ENCODE results near the gene TMC1.

The TMC1 gene

DNA sequence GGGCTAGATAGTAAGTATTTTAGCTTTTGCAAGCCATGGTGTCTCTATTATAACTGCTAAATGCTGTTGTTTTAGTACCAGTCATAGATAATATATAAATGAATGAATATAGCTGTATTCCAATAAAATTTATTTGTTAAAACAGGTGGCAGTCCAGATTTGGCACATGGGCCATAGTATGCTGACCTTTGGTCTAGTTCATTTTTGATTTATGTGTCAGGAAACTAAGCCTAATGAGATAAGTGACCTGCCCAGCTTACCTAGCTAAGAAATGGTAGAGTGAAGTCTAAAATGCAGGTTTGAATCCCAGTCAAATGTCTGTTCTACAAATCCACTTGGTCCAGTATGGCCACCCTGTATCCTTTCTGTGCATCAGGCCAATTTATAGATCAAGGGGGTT lies 292.1 kb downstream of the TMC1 start:
- TF ChIP-seq EZH2phosphoT487 (IDR thresholded peaks at IDR 0.05; ENCODE audit: low read depth): no peak
- TF ChIP-seq, protein P1, sequence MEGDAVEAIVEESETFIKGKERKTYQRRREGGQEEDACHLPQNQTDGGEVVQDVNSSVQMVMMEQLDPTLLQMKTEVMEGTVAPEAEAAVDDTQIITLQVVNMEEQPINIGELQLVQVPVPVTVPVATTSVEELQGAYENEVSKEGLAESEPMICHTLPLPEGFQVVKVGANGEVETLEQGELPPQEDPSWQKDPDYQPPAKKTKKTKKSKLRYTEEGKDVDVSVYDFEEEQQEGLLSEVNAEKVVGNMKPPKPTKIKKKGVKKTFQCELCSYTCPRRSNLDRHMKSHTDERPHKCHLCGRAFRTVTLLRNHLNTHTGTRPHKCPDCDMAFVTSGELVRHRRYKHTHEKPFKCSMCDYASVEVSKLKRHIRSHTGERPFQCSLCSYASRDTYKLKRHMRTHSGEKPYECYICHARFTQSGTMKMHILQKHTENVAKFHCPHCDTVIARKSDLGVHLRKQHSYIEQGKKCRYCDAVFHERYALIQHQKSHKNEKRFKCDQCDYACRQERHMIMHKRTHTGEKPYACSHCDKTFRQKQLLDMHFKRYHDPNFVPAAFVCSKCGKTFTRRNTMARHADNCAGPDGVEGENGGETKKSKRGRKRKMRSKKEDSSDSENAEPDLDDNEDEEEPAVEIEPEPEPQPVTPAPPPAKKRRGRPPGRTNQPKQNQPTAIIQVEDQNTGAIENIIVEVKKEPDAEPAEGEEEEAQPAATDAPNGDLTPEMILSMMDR (IDR thresholded peaks at IDR 0.05; ENCODE audit: low read depth, low read length): no peak
- Histone ChIP-seq H3K27me3 (ENCODE audit: low read depth, low read length) (0 out of 2 replicates have a peak, but pooled peaks cover 1% of the 10 kb centered on the region), H4K20me1 (ENCODE audit: insufficient read depth, low read length) (no peaks in the 10 kb centered on the region)

DNA sequence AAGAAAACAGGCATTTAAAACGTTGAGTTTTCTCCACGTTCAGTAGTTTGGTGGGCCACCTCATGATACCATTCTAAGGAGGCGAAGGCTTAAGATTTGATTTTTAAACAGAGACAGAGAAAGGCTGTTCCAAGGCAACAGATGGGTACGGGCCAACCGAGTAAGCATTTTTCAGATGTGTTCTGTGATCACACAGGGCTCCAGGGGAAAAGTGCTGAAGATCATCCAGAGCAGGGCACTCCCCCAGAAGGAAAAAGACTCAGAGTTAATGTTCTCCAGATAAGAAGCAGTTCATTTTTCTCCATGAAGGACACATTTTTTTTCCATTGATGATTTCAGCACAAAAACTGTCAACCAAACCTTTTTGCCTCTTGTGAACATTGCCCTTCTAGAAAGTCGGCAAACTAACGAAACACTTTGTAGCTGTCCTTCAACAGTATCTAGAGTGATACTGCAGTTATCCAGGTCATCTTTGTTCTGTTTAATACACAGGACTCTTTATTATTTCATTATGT lies 292.7 kb downstream of the TMC1 start:
- Histone ChIP-seq H3K27me3 (ENCODE audit: low read depth, low read length) (0 out of 2 replicates have a peak, but pooled peaks cover 5% of the 10 kb centered on the region), H3K4me2 (ENCODE audit: low read length) (no peak overlapping the region), H3K36me3 (replicated peaks; ENCODE audit: low read depth, low read length) (no peaks in the 10 kb centered on the region), H3K4me1 (ENCODE audit: low read length) (no peaks in the 10 kb centered on the region), H4K20me1 (ENCODE audit: insufficient read depth, low read length) (no peaks in the 10 kb centered on the region), H3K79me2 (ENCODE audit: low read length) (no peaks in the 10 kb centered on the region), H3K4me3 (ENCODE audit: low read length) (no peak overlapping the region), H3K9me3 (ENCODE audit: insufficient read depth, low read length) (no peaks in the 10 kb centered on the region), H3K9ac (ENCODE audit: low read length) (no peak overlapping the region), H2AFZ (ENCODE audit: low read depth, low read length) (no peak overlapping the region), H3K27ac (ENCODE audit: low read length) (no peak overlapping the region)
- TF ChIP-seq EZH2phosphoT487 (IDR thresholded peaks at IDR 0.05; ENCODE audit: low read depth): no peak
- TF ChIP-seq, protein P1 (IDR thresholded peaks at IDR 0.05; ENCODE audit: low read depth, low read length): no peak

More for the DNA sequence above, 292.1 kb downstream of the TMC1 start:
- no peak overlapping the region for H3K4me2 ChIP-seq (ENCODE audit: low read length)
- no peaks in the 10 kb centered on the region for H3K36me3 ChIP-seq (replicated peaks; ENCODE audit: low read depth, low read length)
- no peak overlapping the region for H2AFZ ChIP-seq (ENCODE audit: low read depth, low read length)
- no peak overlapping the region for H3K9ac ChIP-seq (ENCODE audit: low read length)
- H3K27ac ChIP-seq (ENCODE audit: low read length): no peak overlapping the region
- H3K79me2 ChIP-seq (ENCODE audit: low read length): no peaks in the 10 kb centered on the region
- no peak overlapping the region for H3K4me3 ChIP-seq (ENCODE audit: low read length)
- H3K4me1 ChIP-seq (ENCODE audit: low read length): no peaks in the 10 kb centered on the region
- H3K9me3 ChIP-seq (ENCODE audit: insufficient read depth, low read length): no peaks in the 10 kb centered on the region

DNA sequence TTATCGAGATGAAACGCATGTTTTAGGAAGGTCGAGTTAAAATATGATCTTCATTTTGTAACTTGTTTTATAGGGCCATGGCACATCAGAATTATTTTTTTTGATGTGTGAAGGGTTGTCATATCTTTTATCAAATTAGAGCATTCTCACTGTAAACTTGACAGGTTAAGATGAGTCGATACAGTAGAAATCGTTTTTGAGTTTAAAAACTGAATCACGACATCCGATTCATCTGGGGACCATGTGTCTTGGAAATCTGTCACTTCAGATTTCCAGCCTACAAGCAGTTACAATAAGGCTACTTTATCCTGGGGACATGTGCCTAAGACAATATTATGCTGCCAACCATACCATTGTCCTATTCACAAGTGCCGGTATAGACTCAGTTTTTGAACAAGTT lies 295.3 kb downstream of the TMC1 start:
- no peaks in the 10 kb centered on the region for H4K20me1 ChIP-seq (ENCODE audit: insufficient read depth, low read length)
- no peak overlapping the region for H2AFZ ChIP-seq (ENCODE audit: low read depth, low read length)
- no peaks in the 10 kb centered on the region for H3K4me1 ChIP-seq (ENCODE audit: low read length)
- no peaks in the 10 kb centered on the region for H3K36me3 ChIP-seq (replicated peaks; ENCODE audit: low read depth, low read length)
- 0 out of 2 replicates have a peak, but pooled peaks cover 9% of the 10 kb centered on the region for H3K27me3 ChIP-seq (ENCODE audit: low read depth, low read length)
- H3K4me2 ChIP-seq (ENCODE audit: low read length): no peak overlapping the region
- no peaks in the 10 kb centered on the region for H3K9me3 ChIP-seq (ENCODE audit: insufficient read depth, low read length)
- no peak overlapping the region for H3K27ac ChIP-seq (ENCODE audit: low read length)
- H3K4me3 ChIP-seq (ENCODE audit: low read length): no peak overlapping the region
- no peaks in the 10 kb centered on the region for H3K79me2 ChIP-seq (ENCODE audit: low read length)
- no peak overlapping the region for H3K9ac ChIP-seq (ENCODE audit: low read length)
- TF ChIP-seq, protein P1 (IDR thresholded peaks at IDR 0.05; ENCODE audit: low read depth, low read length): no peak
- TF ChIP-seq EZH2phosphoT487 (IDR thresholded peaks at IDR 0.05; ENCODE audit: low read depth): no peak

DNA sequence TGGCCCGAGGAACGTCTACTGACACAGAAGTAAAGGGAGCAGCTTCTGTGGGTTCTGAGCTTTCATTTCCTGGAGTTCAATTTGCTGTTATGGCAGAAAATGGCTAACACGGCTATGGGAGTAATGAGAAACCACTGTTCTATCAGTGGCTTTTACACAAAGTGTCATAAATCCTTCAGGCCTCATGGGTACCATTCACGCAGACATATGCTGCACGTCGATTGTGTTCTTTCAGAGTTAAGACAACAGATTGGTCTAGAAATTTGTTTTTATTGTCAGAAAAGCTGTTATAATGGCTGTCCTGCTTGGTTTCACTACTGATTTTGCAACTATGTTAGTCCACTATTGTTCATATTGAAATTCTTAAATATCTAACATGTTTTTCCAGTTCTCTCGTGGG lies 296.0 kb downstream of the TMC1 start:
- Histone ChIP-seq H3K4me3 (ENCODE audit: low read length) (no peak overlapping the region), H3K9me3 (ENCODE audit: insufficient read depth, low read length) (no peaks in the 10 kb centered on the region), H2AFZ (ENCODE audit: low read depth, low read length) (no peak overlapping the region), H3K27ac (ENCODE audit: low read length) (no peak overlapping the region), H3K36me3 (replicated peaks; ENCODE audit: low read depth, low read length) (no peaks in the 10 kb centered on the region), H3K79me2 (ENCODE audit: low read length) (no peaks in the 10 kb centered on the region), H4K20me1 (ENCODE audit: insufficient read depth, low read length) (no peaks in the 10 kb centered on the region), H3K4me2 (ENCODE audit: low read length) (no peak overlapping the region), H3K27me3 (ENCODE audit: low read depth, low read length) (0 out of 2 replicates have a peak, but pooled peaks cover 9% of the 10 kb centered on the region), H3K9ac (ENCODE audit: low read length) (no peak overlapping the region), H3K4me1 (ENCODE audit: low read length) (peaks cover 5% of the 10 kb centered on the region; the same call in 1 of the 2 replicates)
- TF ChIP-seq, protein P1 (IDR thresholded peaks at IDR 0.05; ENCODE audit: low read depth, low read length): no peak
- TF ChIP-seq EZH2phosphoT487 (IDR thresholded peaks at IDR 0.05; ENCODE audit: low read depth): no peak

Measured in OCI-LY3 (cell line).